Right atrium auricular region (tissue), 2 donors: ENCODE data around the gene KCNH1. TPM values are rescaled to one million over a fixed set of nuclear protein-coding genes. Genes with fewer than 3 reads are reported as not detected.

Experiments
- DNase-seq: peaks from one replicate; pipeline ENCODE4 v3.0.0-alpha.2; 2019; ENCODE audit warnings: low spot score
- H3K27ac ChIP-seq, 2 donors: fragments of 200-600 bp; sonication (generic); 1 replicate in 1 of 2; 2 replicates in 1 of 2; pipeline ENCODE4 v1.5.1; 2016 to 2019
- H3K27me3 ChIP-seq, 2 donors: fragments of 200-600 bp; sonication (generic); one replicate each; pipeline versions ENCODE4 v1.5.1 to v1.6.0; 2017 to 2019
- H3K36me3 ChIP-seq: fragments of 200-600 bp; sonication (generic); one replicate; pipeline ENCODE4 v1.5.1; 2016
- H3K4me1 ChIP-seq, 2 donors: fragments of 200-600 bp; sonication (generic); one replicate each; pipeline versions ENCODE4 v1.5.1 to v1.6.0; 2017 to 2019
- H3K4me3 ChIP-seq, 2 donors: fragments of 200-600 bp; sonication (generic); 1 replicate in 1 of 2; 2 replicates in 1 of 2; pipeline ENCODE4 v1.5.1; 2017 to 2019; ENCODE audit warnings: mild to moderate bottlenecking in 1 of 2, moderate library complexity in 1 of 2
- H3K9me3 ChIP-seq, 2 donors: fragments of 200-600 bp; sonication (generic); one replicate each; pipeline ENCODE4 v1.5.1; 2019
- total RNA-seq, 2 donors: library from RNA; depleted of rRNA; stranded (reverse); fragments of >200 nt; gene quantifications; one replicate each; pipeline ENCODE4 v1.1.0, GENCODE V29; 2016
- TF ChIP-seq, protein P1 (sequence below), 2 donors: fragments of 200-600 bp; sonication (generic); IDR thresholded peaks; one replicate each; pipeline ENCODE4 v1.5.1; 2019; ENCODE audit warnings: antibody characterized with exemption in 2 of 2

The KCNH1 gene
- total RNA-seq, 2 donors from 2014 or later = not detected

DNA sequence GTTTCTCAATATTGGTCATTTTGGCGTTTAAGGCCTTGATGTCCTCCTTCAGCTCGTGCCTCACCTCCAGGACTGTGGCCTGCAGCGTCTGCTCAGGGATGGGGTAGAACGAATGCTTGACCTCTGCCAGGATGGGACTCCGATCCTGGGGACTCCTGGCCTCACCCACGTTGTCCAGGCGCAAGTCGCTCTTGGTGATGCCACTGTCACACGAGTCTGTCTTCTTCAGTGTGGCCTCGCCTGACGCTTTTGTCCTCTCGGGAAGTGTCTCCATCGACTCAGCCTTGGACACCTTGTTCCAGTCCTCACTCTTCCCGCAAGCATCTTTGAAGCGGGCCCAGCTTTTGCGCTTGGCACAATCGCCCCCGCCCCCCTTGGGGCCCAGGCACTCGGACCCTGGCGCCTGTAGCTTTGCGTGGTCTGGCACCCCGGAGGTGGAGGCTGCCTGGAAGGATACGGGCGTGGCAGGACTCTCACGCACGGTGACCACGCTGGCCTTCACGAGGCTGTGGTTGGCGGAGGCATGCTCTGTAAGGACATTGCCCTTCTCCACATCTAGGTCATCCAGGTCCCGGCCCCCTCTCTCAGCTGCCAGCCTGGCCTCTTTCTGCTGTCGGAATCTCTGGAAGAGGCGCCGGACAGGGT is 450.4 kb downstream of the KCNH1 start:
- H3K4me3 ChIP-seq = no peak overlapping the region
- no peak overlapping the region for H3K27ac ChIP-seq
- no peaks in the 10 kb centered on the region for H3K36me3 ChIP-seq
- DNase-seq = no peak
- no peaks in the 10 kb centered on the region for H3K9me3 ChIP-seq
- H3K4me1 ChIP-seq = no peaks in the 10 kb centered on the region
- H3K27me3 ChIP-seq = no peaks in the 10 kb centered on the region
- TF ChIP-seq, protein P1, sequence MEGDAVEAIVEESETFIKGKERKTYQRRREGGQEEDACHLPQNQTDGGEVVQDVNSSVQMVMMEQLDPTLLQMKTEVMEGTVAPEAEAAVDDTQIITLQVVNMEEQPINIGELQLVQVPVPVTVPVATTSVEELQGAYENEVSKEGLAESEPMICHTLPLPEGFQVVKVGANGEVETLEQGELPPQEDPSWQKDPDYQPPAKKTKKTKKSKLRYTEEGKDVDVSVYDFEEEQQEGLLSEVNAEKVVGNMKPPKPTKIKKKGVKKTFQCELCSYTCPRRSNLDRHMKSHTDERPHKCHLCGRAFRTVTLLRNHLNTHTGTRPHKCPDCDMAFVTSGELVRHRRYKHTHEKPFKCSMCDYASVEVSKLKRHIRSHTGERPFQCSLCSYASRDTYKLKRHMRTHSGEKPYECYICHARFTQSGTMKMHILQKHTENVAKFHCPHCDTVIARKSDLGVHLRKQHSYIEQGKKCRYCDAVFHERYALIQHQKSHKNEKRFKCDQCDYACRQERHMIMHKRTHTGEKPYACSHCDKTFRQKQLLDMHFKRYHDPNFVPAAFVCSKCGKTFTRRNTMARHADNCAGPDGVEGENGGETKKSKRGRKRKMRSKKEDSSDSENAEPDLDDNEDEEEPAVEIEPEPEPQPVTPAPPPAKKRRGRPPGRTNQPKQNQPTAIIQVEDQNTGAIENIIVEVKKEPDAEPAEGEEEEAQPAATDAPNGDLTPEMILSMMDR (IDR thresholded peaks at IDR 0.05) = no peak

- TF ChIP-seq, protein P1 (IDR thresholded peaks at IDR 0.05) = no peak
- H3K27me3 ChIP-seq = no peaks in the 10 kb centered on the region
- H3K9me3 ChIP-seq = no peaks in the 10 kb centered on the region
- H3K27ac ChIP-seq = no peak overlapping the region
- no peaks in the 10 kb centered on the region for H3K36me3 ChIP-seq
- DNase-seq = no peak
- H3K4me1 ChIP-seq = no peaks in the 10 kb centered on the region
- no peak overlapping the region for H3K4me3 ChIP-seq
Observed at GRCh38 chr1:210681158-210681557, 452.8 kb downstream of the KCNH1 start.

DNA sequence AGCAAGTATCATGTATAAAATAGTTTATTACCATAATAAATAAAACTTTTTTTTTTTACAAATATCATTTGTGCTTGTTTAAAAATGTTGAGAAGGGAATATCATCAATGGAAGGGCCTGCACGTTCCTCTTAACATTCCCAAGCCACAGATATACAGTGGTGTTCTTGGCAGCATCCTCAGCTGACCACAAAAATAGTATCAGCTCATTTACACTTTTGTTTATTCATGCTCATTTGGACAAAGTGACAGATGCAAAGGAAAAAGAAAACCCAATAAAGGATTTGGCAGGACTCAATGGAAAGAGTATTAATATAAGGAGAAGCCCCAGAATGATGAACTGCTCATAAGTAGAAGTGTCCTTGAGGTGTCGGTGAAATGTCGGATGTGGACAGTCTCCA is 455.6 kb downstream of the KCNH1 start:
- no peaks in the 10 kb centered on the region for H3K27me3 ChIP-seq
- H3K4me3 ChIP-seq = no peak overlapping the region
- no peak for DNase-seq
- TF ChIP-seq, protein P1 (IDR thresholded peaks at IDR 0.05) = no peak
- no peaks in the 10 kb centered on the region for H3K4me1 ChIP-seq
- no peaks in the 10 kb centered on the region for H3K36me3 ChIP-seq
- H3K27ac ChIP-seq = no peak overlapping the region
- H3K9me3 ChIP-seq = no peaks in the 10 kb centered on the region

DNA sequence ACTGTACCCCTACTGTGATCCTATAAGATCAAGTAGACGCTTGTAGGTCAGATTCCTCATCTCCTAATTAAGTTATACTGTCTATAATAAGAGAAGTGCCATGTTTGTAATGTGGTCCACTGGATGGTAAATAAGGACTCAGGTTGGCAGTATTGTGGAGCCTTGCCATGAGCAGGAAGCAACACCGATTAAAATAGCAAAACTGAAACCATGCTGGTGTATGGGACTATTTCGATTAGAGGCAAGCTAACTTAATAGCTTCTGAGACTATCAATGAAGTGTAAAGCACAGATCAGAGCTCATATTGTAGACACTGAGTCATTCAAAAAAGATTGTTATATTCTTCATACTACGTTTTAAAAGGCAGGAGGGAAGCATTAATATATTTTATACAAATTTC is 456.4 kb downstream of the KCNH1 start:
- TF ChIP-seq, protein P1 (IDR thresholded peaks at IDR 0.05) = no peak
- DNase-seq = no peak
- H3K4me1 ChIP-seq = no peaks in the 10 kb centered on the region
- H3K27ac ChIP-seq = no peak overlapping the region
- no peak overlapping the region for H3K4me3 ChIP-seq
- H3K9me3 ChIP-seq = no peaks in the 10 kb centered on the region
- H3K36me3 ChIP-seq = no peaks in the 10 kb centered on the region
- no peaks in the 10 kb centered on the region for H3K27me3 ChIP-seq

DNA sequence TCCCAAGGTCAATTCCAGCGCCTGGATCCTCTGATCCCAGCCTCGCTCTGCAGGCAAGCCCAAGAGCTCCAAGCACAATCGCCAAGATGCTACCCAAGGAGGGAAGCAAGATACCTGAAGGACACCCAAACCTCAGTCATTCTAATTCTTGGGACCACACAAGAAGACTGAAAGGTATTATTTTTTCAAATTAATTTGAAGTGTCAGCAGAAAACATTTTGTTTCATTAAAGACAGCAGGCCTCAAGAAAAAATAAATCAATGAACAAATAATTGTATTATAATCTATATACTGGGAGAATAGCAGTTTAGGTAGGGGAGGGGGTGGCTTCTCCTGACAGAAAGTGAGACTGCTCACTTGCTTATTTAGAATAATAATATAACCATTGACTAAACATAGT is 457.4 kb downstream of the KCNH1 start:
- Histone ChIP-seq H3K4me3 (no peak overlapping the region), H3K36me3 (no peaks in the 10 kb centered on the region)

More for the DNA sequence above, 457.4 kb downstream of the KCNH1 start:
- Histone ChIP-seq H3K4me1 (no peaks in the 10 kb centered on the region), H3K27me3 (no peaks in the 10 kb centered on the region), H3K27ac (no peak overlapping the region), H3K9me3 (no peaks in the 10 kb centered on the region)
- TF ChIP-seq, protein P1 (IDR thresholded peaks at IDR 0.05) = no peak
- DNase-seq = no peak
